ENCODE measurements around the gene PPP2R5D. TPM values are rescaled to one million over a fixed set of nuclear protein-coding genes. Genes with fewer than 3 reads are reported as not detected.
"Not testable (repeated sequence)": the region's sequence is repeated elsewhere in the genome, so short reads cannot be mapped to it uniquely, and the experiment has no call there.

The PPP2R5D gene
- total and polyA plus RNA-seq, 2 experiments from 2014 or later: 30.8 to 35.2 TPM

- Histone ChIP-seq H3K9me3 (ENCODE audit: low read depth) (no peaks in the 10 kb centered on the region), H2AFZ (no peak overlapping the region), H3K27me3 (no peaks in the 10 kb centered on the region), H3K4me2 (no peak overlapping the region), H3K4me3 (no peak overlapping the region), H3K4me1 (ENCODE audit: insufficient read depth) (no peaks in the 10 kb centered on the region), H4K20me1 (ENCODE audit: insufficient read depth, poor library complexity, severe bottlenecking) (no peaks in the 10 kb centered on the region), H3K79me2 (peaks cover 13% of the 10 kb centered on the region), H3K27ac (no peak overlapping the region), H3K36me3 (replicated peaks; ENCODE audit: insufficient read depth, low read depth) (no peaks in the 10 kb centered on the region), H3K9me2 (replicated peaks; ENCODE audit: insufficient read depth) (no peaks in the 10 kb centered on the region)
- TF ChIP-seq EZH2phosphoT487 (IDR thresholded peaks at IDR 0.05; ENCODE audit: low read depth, severe bottlenecking, unreplicated experiment) (no peak), CTCF (IDR thresholded peaks at IDR 0.05; ENCODE audit: poor library complexity) (no peak)
- 88% methylated on average over 6 of the region's 6 CpGs for WGBS (ENCODE audit: low lambda C conversion rate, missing lambda C conversion rate)
- DNase-seq (ENCODE audit: low spot score): no peak
Observed at GRCh38 chr6:42940493-42941045, 43.8 kb upstream of the PPP2R5D start.

GRCh38 chr6:42941356-42941755 lies 43.0 kb upstream of the PPP2R5D start:
- WGBS (ENCODE audit: low lambda C conversion rate, missing lambda C conversion rate): 99% methylated on average over 5 of the region's 5 CpGs

GRCh38 chr6:42942444-42942843 lies 41.9 kb upstream of the PPP2R5D start:
- Histone ChIP-seq H3K27me3 (no peaks in the 10 kb centered on the region), H3K4me2 (no peak overlapping the region), H3K36me3 (replicated peaks; ENCODE audit: insufficient read depth, low read depth) (no peaks in the 10 kb centered on the region), H3K4me1 (ENCODE audit: insufficient read depth) (no peaks in the 10 kb centered on the region), H3K9me3 (ENCODE audit: low read depth) (no peaks in the 10 kb centered on the region), H2AFZ (no peak overlapping the region), H3K9me2 (replicated peaks; ENCODE audit: insufficient read depth) (no peaks in the 10 kb centered on the region), H3K79me2 (no peaks in the 10 kb centered on the region), H3K27ac (no peak overlapping the region), H4K20me1 (ENCODE audit: insufficient read depth, poor library complexity, severe bottlenecking) (no peaks in the 10 kb centered on the region), H3K4me3 (no peak overlapping the region)
- 84% methylated on average over 7 of the region's 7 CpGs for WGBS (ENCODE audit: low lambda C conversion rate, missing lambda C conversion rate)
- TF ChIP-seq EZH2 (IDR thresholded peaks at IDR 0.05; ENCODE audit: borderline replicate concordance) (no peak), EZH2phosphoT487 (IDR thresholded peaks at IDR 0.05; ENCODE audit: low read depth, severe bottlenecking, unreplicated experiment) (no peak), CTCF (IDR thresholded peaks at IDR 0.05; ENCODE audit: poor library complexity) (no peak)
- no peak for DNase-seq (ENCODE audit: low spot score)

More at GRCh38 chr6:42941356-42941755, 43.0 kb upstream of the PPP2R5D start:
- not testable (repeated sequence) for H3K27me3 ChIP-seq; DNase-seq (ENCODE audit: low spot score); H3K4me2 ChIP-seq; H3K9me2 ChIP-seq (replicated peaks; ENCODE audit: insufficient read depth); H3K4me3 ChIP-seq; H3K79me2 ChIP-seq; H3K9me3 ChIP-seq (ENCODE audit: low read depth); H3K4me1 ChIP-seq (ENCODE audit: insufficient read depth); H3K36me3 ChIP-seq (replicated peaks; ENCODE audit: insufficient read depth, low read depth); H4K20me1 ChIP-seq (ENCODE audit: insufficient read depth, poor library complexity, severe bottlenecking); H3K27ac ChIP-seq; H2AFZ ChIP-seq

- H3K27ac ChIP-seq: no peak overlapping the region
Observed at GRCh38 chr6:42947950-42948349, 36.4 kb upstream of the PPP2R5D start.

More at GRCh38 chr6:42947950-42948349, 36.4 kb upstream of the PPP2R5D start:
- Histone ChIP-seq H2AFZ (no peak overlapping the region), H3K27me3 (no peaks in the 10 kb centered on the region), H3K4me2 (no peak overlapping the region), H3K4me3 (no peak overlapping the region), H3K9me2 (replicated peaks; ENCODE audit: insufficient read depth) (no peaks in the 10 kb centered on the region), H3K4me1 (ENCODE audit: insufficient read depth) (no peaks in the 10 kb centered on the region), H3K79me2 (no peaks in the 10 kb centered on the region), H3K9me3 (ENCODE audit: low read depth) (no peaks in the 10 kb centered on the region), H3K36me3 (replicated peaks; ENCODE audit: insufficient read depth, low read depth) (no peaks in the 10 kb centered on the region), H4K20me1 (ENCODE audit: insufficient read depth, poor library complexity, severe bottlenecking) (no peaks in the 10 kb centered on the region)
- TF ChIP-seq CTCF (IDR thresholded peaks at IDR 0.05; ENCODE audit: poor library complexity) (no peak), EZH2phosphoT487 (IDR thresholded peaks at IDR 0.05; ENCODE audit: low read depth, severe bottlenecking, unreplicated experiment) (no peak), EZH2 (IDR thresholded peaks at IDR 0.05; ENCODE audit: borderline replicate concordance) (no peak)
- no peak for DNase-seq (ENCODE audit: low spot score)
